PC-9 (cell line): ENCODE results near the gene SLCO2A1.

Experiments used
- EZH2 ChIP-seq: fragments of 200-600 bp; sonication (generic); IDR thresholded peaks from 2 replicates; pipeline ENCODE4 v1.8.0; 2017; ENCODE audit warnings: antibody characterized with exemption, low read depth
- TF ChIP-seq, protein P1 (sequence below): fragments of 200-600 bp; sonication (generic); conservative IDR thresholded peaks from 2 replicates; pipeline ENCODE4 v1.6.1; 2017; ENCODE audit warnings: mixed run types, antibody characterized with exemption, mild to moderate bottlenecking, moderate library complexity

GRCh38 chr3:133878518-133878917 is 151.2 kb downstream of the SLCO2A1 start:
- TF ChIP-seq, protein P1, sequence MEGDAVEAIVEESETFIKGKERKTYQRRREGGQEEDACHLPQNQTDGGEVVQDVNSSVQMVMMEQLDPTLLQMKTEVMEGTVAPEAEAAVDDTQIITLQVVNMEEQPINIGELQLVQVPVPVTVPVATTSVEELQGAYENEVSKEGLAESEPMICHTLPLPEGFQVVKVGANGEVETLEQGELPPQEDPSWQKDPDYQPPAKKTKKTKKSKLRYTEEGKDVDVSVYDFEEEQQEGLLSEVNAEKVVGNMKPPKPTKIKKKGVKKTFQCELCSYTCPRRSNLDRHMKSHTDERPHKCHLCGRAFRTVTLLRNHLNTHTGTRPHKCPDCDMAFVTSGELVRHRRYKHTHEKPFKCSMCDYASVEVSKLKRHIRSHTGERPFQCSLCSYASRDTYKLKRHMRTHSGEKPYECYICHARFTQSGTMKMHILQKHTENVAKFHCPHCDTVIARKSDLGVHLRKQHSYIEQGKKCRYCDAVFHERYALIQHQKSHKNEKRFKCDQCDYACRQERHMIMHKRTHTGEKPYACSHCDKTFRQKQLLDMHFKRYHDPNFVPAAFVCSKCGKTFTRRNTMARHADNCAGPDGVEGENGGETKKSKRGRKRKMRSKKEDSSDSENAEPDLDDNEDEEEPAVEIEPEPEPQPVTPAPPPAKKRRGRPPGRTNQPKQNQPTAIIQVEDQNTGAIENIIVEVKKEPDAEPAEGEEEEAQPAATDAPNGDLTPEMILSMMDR, result no peak
- no peak for TF ChIP-seq EZH2
